GM18517 (cell line): Measurements from ENCODE around the gene ZNF653.

ENCODE experiments used
- ATAC-seq: cut with Tn5 transposase; IDR thresholded peaks from one replicate; pipeline ENCODE4 v1.9.1; 2021; ENCODE audit warnings: mild to moderate bottlenecking, moderate library complexity; ENCODE audit not compliant: unreplicated experiment

Gene ZNF653

GRCh38 chr19:11505504-11506100 lies at the start of gene ZNF653:
Gene ZNF653 (minus strand): TSS chr19:11505839. CDS start chr19:11505786, 53 bp downstream.
- peak; percentile 43 for ATAC-seq

GRCh38 chr19:11555246-11555645 lies 49.6 kb upstream of the ZNF653 start:
- no peak for ATAC-seq

GRCh38 chr19:11554160-11554559 lies 48.5 kb upstream of the ZNF653 start:
- no peak for ATAC-seq

GRCh38 chr19:11552666-11553372 lies 47.2 kb upstream of the ZNF653 start:
- ATAC-seq: no peak

GRCh38 chr19:11551603-11552235 lies 46.1 kb upstream of the ZNF653 start:
- no peak for ATAC-seq

- ATAC-seq: no peak
These were observed 44.6 kb upstream of the ZNF653 start for GRCh38 chr19:11550265-11550664.

GRCh38 chr19:11549386-11549953 lies 43.8 kb upstream of the ZNF653 start:
- no peak for ATAC-seq

- no peak for ATAC-seq
These were observed 42.5 kb upstream of the ZNF653 start for GRCh38 chr19:11547929-11548700.

GRCh38 chr19:11541238-11541637 lies 35.6 kb upstream of the ZNF653 start:
- no peak for ATAC-seq

GRCh38 chr19:11540645-11541044 lies 35.0 kb upstream of the ZNF653 start:
- no peak for ATAC-seq

- ATAC-seq: no peak
These were observed 34.1 kb upstream of the ZNF653 start for GRCh38 chr19:11539495-11540365.

GRCh38 chr19:11538232-11539036 lies 32.8 kb upstream of the ZNF653 start, which contains the start of gene CNN1:
Gene CNN1 (plus strand): TSS chr19:11538851. CDS start chr19:11538928, 77 bp downstream.
- no peak for ATAC-seq

- ATAC-seq: peak; percentile 57
These were observed 30.4 kb upstream of the ZNF653 start for GRCh38 chr19:11535792-11536595.

- no peak for ATAC-seq
These were observed 29.3 kb upstream of the ZNF653 start for GRCh38 chr19:11534948-11535347.

- no peak for ATAC-seq
These were observed 28.9 kb upstream of the ZNF653 start for GRCh38 chr19:11534538-11534937.

GRCh38 chr19:11530432-11530831 lies 24.8 kb upstream of the ZNF653 start:
- no peak for ATAC-seq

- ATAC-seq: peak; percentile 94
These were observed 23.1 kb upstream of the ZNF653 start, which contains the start of gene ECSIT for GRCh38 chr19:11528551-11529341. Gene ECSIT (minus strand): TSS chr19:11529134. CDS start chr19:11519170, 9,964 bp downstream.
